Karpas-422 (cell line): ENCODE measurements around the gene SERPINB4. TPM values are rescaled to one million over a fixed set of nuclear protein-coding genes. Genes with fewer than 3 reads are reported as not detected.
"Not testable (repeated sequence)": the region's sequence is repeated elsewhere in the genome, so short reads cannot be mapped to it uniquely, and the experiment has no call there.

ENCODE experiments used
- DNase-seq: peaks from one replicate; pipeline ENCODE4 v3.0.0-alpha.2; 2015
- H2AFZ ChIP-seq: fragments of 200-600 bp; sonication (generic); 2 replicates; pipeline ENCODE4 v1.6.1; 2014; ENCODE audit warnings: antibody characterized with exemption, low read length, mixed read lengths
- H3K27ac ChIP-seq: fragments of 200-600 bp; sonication (generic); 2 replicates; pipeline ENCODE4 v1.5.1; 2014; ENCODE audit warnings: mild to moderate bottlenecking, low read length, moderate library complexity
- H3K27me3 ChIP-seq: fragments of 200-600 bp; sonication (generic); 2 replicates; pipeline ENCODE4 v1.6.1; 2014; ENCODE audit warnings: low read length, mixed read lengths
- H3K36me3 ChIP-seq: fragments of 200-600 bp; sonication (generic); 2 replicates; pipeline ENCODE4 v1.6.1; 2014; ENCODE audit warnings: low read length, mixed read lengths; ENCODE audit not compliant: insufficient read depth
- H3K4me1 ChIP-seq: fragments of 200-600 bp; sonication (generic); 2 replicates; pipeline ENCODE4 v1.6.1; 2014; ENCODE audit warnings: mild to moderate bottlenecking, low read length, mixed read lengths
- H3K4me2 ChIP-seq: fragments of 200-600 bp; sonication (generic); 2 replicates; pipeline ENCODE4 v1.6.1; 2014; ENCODE audit warnings: low read length, low read depth, mild to moderate bottlenecking; ENCODE audit not compliant: poor library complexity, severe bottlenecking
- H3K4me3 ChIP-seq: fragments of 200-600 bp; sonication (generic); 2 replicates; pipeline ENCODE4 v1.5.1; 2014; ENCODE audit warnings: mild to moderate bottlenecking, antibody characterized with exemption, low read length, mixed read lengths
- H3K79me2 ChIP-seq: fragments of 200-600 bp; sonication (generic); 2 replicates; pipeline ENCODE4 v1.6.1; 2014; ENCODE audit warnings: mild to moderate bottlenecking, low read length, mixed read lengths
- H3K9ac ChIP-seq: fragments of 200-600 bp; sonication (generic); 2 replicates; pipeline ENCODE4 v1.6.0; 2014; ENCODE audit warnings: low read length
- H3K9me2 ChIP-seq: fragments of 200-600 bp; sonication (generic), shearing (Covaris generic); replicated peaks from 2 replicates; pipeline ENCODE4 v1.6.0; 2014; ENCODE audit warnings: mild to moderate bottlenecking, low read length, moderate library complexity; ENCODE audit not compliant: insufficient read depth
- H3K9me3 ChIP-seq: fragments of 300-700, 200-600 bp; sonication (generic); 2 replicates; pipeline ENCODE4 v1.6.1; 2014; ENCODE audit warnings: low read length, mixed read lengths
- H4K20me1 ChIP-seq: fragments of 200-600 bp; sonication (generic); 2 replicates; pipeline ENCODE4 v1.6.1; 2014; ENCODE audit warnings: mild to moderate bottlenecking, antibody characterized with exemption, low read length, low read depth; ENCODE audit not compliant: insufficient read depth
- total RNA-seq: library from RNA; depleted of rRNA; stranded (reverse); fragments of >200 nt; shearing (Covaris generic); gene quantifications from 2 replicates; pipeline ENCODE4 v1.2.3, GENCODE V29; 2014; ENCODE audit warnings: low replicate concordance

Gene SERPINB4
- total RNA-seq, 1 experiment from 2014 or later = not detected

DNA sequence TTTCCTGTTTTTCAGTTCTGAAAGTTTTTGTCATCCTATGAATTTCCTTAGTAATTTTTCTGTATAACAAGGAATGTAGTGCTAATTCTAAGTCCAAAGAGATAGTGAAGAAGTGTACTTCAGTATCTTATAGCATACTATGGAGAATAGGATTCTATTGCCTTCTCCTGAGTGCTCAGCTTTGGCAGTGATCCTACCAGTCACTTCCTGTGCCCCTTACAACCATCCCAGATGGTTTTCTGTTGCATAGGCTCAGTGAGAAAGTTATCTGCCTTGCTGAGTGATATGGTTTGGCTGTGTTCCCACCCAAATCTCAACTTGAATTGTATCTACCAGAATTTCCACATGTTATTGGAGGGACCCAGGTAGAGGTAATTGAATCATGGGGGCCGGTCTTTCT is 638 bp upstream of the SERPINB4 start:
- not testable (repeated sequence) for H3K36me3 ChIP-seq, H3K4me3 ChIP-seq, H3K9ac ChIP-seq, H3K9me2 ChIP-seq, H3K27ac ChIP-seq, H3K79me2 ChIP-seq, H3K27me3 ChIP-seq, DNase-seq, H3K9me3 ChIP-seq, H3K4me2 ChIP-seq, H4K20me1 ChIP-seq, H2AFZ ChIP-seq, H3K4me1 ChIP-seq

DNA sequence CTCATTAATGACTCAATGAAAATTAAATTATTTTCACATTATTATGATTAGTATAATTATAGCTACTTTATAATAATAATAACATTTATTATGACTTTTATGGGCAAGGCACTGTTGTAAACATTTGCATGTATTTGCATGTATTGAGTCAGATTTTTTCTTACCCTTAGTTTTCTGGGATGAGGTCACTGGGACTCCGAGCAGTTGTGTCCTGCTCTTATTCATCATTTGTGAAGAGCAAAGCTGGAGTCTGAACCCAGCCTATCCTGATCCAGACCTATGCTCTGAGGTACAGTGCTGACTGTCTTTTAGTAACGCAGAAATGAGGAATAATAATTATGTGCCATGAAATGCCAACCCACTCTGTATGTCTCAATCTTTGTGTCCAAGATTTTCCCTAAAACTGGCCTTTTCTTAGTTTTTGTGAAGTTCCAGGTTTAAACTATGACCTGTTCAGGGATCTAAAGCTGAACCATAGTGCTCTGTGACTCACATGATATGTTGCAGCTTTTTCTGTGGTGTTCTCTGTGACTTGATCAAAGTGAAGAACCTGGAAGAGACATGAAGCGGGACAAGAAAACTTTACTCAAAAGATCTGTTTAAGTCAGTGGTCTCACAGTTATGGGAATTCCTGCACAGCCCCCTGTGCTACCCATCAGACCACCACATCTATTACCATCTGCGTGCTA is 1.2 kb downstream of the SERPINB4 start:
- not testable (repeated sequence) for H3K79me2 ChIP-seq, H2AFZ ChIP-seq, H3K27ac ChIP-seq, DNase-seq, H3K4me1 ChIP-seq, H4K20me1 ChIP-seq, H3K9me3 ChIP-seq, H3K27me3 ChIP-seq, H3K4me2 ChIP-seq, H3K9me2 ChIP-seq, H3K4me3 ChIP-seq, H3K36me3 ChIP-seq, H3K9ac ChIP-seq

DNA sequence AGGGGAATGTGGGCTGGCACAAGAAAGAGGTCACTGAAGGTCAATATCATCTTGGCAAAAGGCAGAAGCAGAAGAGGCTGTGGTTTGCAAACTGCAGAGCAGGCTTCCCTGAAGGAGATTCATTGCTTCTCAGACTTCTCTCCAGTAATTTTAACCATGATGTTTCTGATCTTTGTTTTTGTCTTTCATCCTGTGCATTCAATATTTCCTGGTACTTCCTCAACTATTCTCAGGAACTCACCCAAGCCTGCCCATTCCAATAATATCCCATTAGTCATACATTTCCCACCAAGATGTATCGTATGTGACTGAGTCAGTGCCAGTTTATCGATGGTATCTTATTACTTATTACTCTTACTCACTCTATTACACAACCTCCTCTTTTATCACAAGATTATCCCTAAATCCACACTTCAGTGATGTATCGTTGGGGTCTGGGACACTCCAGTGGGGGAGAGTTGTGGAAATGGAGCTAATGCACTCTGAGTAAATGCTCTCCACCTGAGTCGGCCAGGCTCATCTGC is 2.8 kb downstream of the SERPINB4 start:
- H3K27ac ChIP-seq, H4K20me1 ChIP-seq, H3K79me2 ChIP-seq, H3K9ac ChIP-seq, H3K4me2 ChIP-seq, H3K9me2 ChIP-seq, H3K27me3 ChIP-seq, H3K4me3 ChIP-seq, H3K4me1 ChIP-seq, DNase-seq, H2AFZ ChIP-seq, H3K36me3 ChIP-seq, H3K9me3 ChIP-seq: not testable (repeated sequence)

DNA sequence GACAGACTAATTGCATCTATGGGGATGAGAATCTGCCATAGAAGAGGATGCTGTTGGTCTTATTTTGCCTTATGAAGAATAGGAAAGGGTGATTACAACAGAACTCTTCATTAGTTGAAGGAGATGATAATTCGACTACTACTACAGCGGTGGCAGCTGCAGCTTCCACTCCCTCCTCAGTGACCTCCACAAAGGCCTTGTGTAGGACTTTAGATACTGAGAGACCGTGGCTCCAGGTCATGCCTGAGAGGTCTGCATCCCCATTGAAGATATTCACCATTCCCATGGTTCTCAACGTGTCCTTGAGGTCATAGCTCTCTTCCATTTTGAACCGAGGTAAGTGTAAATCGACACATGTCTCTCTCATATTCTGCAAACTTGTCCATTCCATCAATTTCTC is 6.4 kb downstream of the SERPINB4 start:
- no peak overlapping the region for H3K4me3 ChIP-seq

DNA sequence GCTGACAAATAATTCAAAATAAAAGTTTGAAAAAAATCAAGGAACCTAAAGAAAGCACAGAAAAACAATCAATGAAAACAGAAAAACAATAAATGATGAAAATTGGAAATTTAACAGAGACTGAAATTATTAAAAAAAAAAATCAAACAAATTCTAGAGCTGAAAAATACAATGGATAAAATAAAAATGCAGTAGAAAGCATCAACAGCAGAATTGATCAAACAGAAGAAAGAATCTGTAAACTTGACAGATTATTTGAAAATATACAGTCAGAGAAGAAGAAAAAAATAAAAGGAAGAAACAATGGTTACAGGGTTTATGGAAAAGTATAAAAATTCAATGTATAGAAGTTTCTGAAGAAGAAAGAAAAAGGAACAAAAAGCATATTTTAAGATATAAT is 16.2 kb downstream of the SERPINB4 start:
- Histone ChIP-seq H3K9me2 (peaks cover 3% of the 10 kb centered on the region; the same call in 1 of the 2 replicates), H3K27me3 (no peaks in the 10 kb centered on the region), H3K79me2 (no peaks in the 10 kb centered on the region), H3K4me1 (no peaks in the 10 kb centered on the region), H3K4me3 (no peak overlapping the region; the same call in 1 of the 2 replicates), H3K4me2 (no peak overlapping the region), H4K20me1 (no peaks in the 10 kb centered on the region), H3K27ac (no peak overlapping the region), H3K9me3 (peaks cover 45% of the 10 kb centered on the region), H3K9ac (no peak overlapping the region), H3K36me3 (no peaks in the 10 kb centered on the region; the same call in 1 of the 2 replicates), H2AFZ (no peak overlapping the region)
- no peak for DNase-seq

More for the DNA sequence above, 6.4 kb downstream of the SERPINB4 start:
- no peak overlapping the region for H3K27ac ChIP-seq
- no peaks in the 10 kb centered on the region for H3K9me2 ChIP-seq
- H3K79me2 ChIP-seq = no peaks in the 10 kb centered on the region
- no peak overlapping the region for H2AFZ ChIP-seq
- H3K4me1 ChIP-seq = no peaks in the 10 kb centered on the region
- H3K36me3 ChIP-seq = no peaks in the 10 kb centered on the region
- H3K9me3 ChIP-seq = no peaks in the 10 kb centered on the region
- H4K20me1 ChIP-seq = no peaks in the 10 kb centered on the region
- H3K27me3 ChIP-seq = peaks cover 3% of the 10 kb centered on the region; the same call in 1 of the 2 replicates
- no peak overlapping the region for H3K4me2 ChIP-seq
- H3K9ac ChIP-seq = no peak overlapping the region
- DNase-seq = no peak

DNA sequence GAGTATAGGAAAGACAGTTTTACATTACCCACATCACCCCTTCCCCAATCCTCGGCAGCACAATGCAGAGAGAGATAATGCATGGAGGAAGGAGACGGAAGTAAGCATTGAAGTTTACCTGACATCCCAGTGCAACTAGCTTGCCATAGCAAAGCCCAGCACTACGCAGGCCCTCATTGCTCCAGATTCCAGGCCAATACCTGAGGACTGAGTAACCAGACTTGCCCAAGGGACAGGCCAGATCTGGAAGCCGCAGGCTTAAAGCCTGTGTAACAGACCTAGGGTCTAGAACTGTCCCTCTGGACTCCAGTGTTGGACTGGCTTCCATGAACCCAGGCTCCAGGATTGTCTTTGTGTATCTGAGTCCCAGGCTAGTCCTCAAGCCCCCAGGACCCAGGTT is 17.6 kb downstream of the SERPINB4 start:
- Histone ChIP-seq H3K4me2 (no peak overlapping the region), H2AFZ (no peak overlapping the region), H3K79me2 (no peaks in the 10 kb centered on the region), H3K4me1 (peaks cover 5% of the 10 kb centered on the region; the same call in 1 of the 2 replicates), H3K27me3 (no peaks in the 10 kb centered on the region), H3K4me3 (no peak overlapping the region), H4K20me1 (no peaks in the 10 kb centered on the region), H3K9ac (no peak overlapping the region), H3K9me2 (peaks cover 4% of the 10 kb centered on the region; the same call in 1 of the 2 replicates), H3K27ac (no peak overlapping the region), H3K9me3 (peaks cover 45% of the 10 kb centered on the region), H3K36me3 (no peaks in the 10 kb centered on the region; the same call in 1 of the 2 replicates)
- DNase-seq = no peak

DNA sequence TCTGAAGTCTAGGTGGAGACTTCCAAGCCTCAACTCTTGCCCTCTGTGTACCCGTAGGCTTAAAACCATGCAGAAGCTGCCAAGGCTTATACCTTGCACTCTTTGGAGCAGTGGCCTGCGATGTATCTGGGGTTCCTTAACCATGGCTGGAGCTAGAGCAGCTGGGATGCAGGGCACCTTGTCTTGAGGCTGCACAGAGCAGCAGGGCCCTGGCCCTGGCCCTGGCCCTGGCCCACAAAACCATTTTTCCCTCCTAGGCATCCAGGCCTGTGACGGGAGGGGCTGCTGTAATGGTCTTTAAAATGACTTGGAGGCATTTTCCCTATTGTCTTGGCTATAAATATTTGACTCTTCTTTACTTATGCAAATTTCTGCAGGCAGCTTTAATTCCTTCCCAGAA is 19.2 kb downstream of the SERPINB4 start:
- H3K36me3 ChIP-seq = no peaks in the 10 kb centered on the region; the same call in 1 of the 2 replicates
- peaks cover 46% of the 10 kb centered on the region for H3K9me3 ChIP-seq
- no peaks in the 10 kb centered on the region for H3K27me3 ChIP-seq
- 0 out of 2 replicates have a peak, but pooled peaks cover 6% of the 10 kb centered on the region for H3K9me2 ChIP-seq
- no peak overlapping the region for H3K27ac ChIP-seq
- H3K4me2 ChIP-seq = no peak overlapping the region
- no peak overlapping the region for H3K4me3 ChIP-seq
- no peak for DNase-seq
- peaks cover 5% of the 10 kb centered on the region; the same call in 1 of the 2 replicates for H3K4me1 ChIP-seq
- H2AFZ ChIP-seq = no peak overlapping the region
- H3K9ac ChIP-seq = no peak overlapping the region
- H3K79me2 ChIP-seq = no peaks in the 10 kb centered on the region
- no peaks in the 10 kb centered on the region for H4K20me1 ChIP-seq

DNA sequence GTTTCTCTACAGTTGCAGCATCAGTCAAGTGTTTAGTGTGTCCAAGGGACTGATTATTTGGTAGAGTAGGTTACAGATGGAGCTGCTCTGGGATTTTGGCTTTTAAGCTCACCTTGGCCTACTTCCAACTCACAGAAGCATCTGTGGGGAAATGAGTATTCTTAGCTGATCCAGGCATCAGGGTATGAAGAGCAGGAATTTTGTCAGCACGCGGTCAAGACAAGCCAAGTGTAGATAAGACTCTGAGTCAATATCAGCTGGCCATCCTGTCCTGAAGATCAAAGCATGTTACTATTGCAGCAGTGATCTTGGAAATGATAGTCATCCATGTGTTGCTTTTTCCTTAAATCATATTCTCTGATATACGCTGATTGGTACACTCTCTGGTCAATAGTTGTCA is 24.4 kb downstream of the SERPINB4 start:
- Histone ChIP-seq H3K9ac (no peak overlapping the region), H3K79me2 (no peaks in the 10 kb centered on the region)

More for the DNA sequence above, 24.4 kb downstream of the SERPINB4 start:
- Histone ChIP-seq H3K4me2 (no peak overlapping the region), H2AFZ (no peak overlapping the region), H3K4me3 (no peak overlapping the region), H3K9me2 (0 out of 2 replicates have a peak, but pooled peaks cover 6% of the 10 kb centered on the region), H3K27me3 (no peaks in the 10 kb centered on the region), H4K20me1 (no peaks in the 10 kb centered on the region), H3K9me3 (peaks cover 22% of the 10 kb centered on the region), H3K4me1 (peaks cover 11% of the 10 kb centered on the region), H3K36me3 (no peaks in the 10 kb centered on the region; the same call in 1 of the 2 replicates), H3K27ac (no peak overlapping the region)
- no peak for DNase-seq
